ENCODE measurements around the gene R3HDM1.

GRCh38 chr2:135679125-135679524 lies 147.8 kb downstream of the R3HDM1 start:
- no peak for TF ChIP-seq CTCF (conservative IDR thresholded peaks at IDR 0.05; ENCODE audit: low read length)
- TF ChIP-seq EZH2phosphoT487 (IDR thresholded peaks at IDR 0.05; ENCODE audit: borderline replicate concordance, low read depth, low read length), result no peak
